Mucosa of rectum (tissue), 2 donors: Measurements from ENCODE around the gene PRKN.

ENCODE experiments used
- H3K27ac ChIP-seq, 2 donors: one replicate each; pipeline ENCODE4 v1.7.0; 2013; ENCODE audit warnings: inconsistent platforms in 2 of 2, low read depth in 2 of 2, low read length in 2 of 2
- H3K27me3 ChIP-seq, 2 donors: one replicate each; pipeline ENCODE4 v1.7.0; 2013; ENCODE audit warnings: low read length in 2 of 2; ENCODE audit not compliant: control insufficient read depth in 2 of 2, insufficient read depth in 2 of 2
- H3K36me3 ChIP-seq, 2 donors: one replicate each; pipeline ENCODE4 v1.7.0; 2013; ENCODE audit warnings: low read length in 2 of 2; ENCODE audit not compliant: control insufficient read depth in 2 of 2, insufficient read depth in 2 of 2
- H3K4me1 ChIP-seq, 2 donors: one replicate each; pipeline ENCODE4 v1.7.0; 2013; ENCODE audit warnings: low read length in 2 of 2, mild to moderate bottlenecking in 1 of 2; ENCODE audit not compliant: control insufficient read depth in 2 of 2, insufficient read depth in 2 of 2
- H3K4me3 ChIP-seq, 2 donors: one replicate each; pipeline ENCODE4 v1.7.0; 2013; ENCODE audit warnings: low read length in 2 of 2
- H3K9ac ChIP-seq, 2 donors: one replicate each; pipeline ENCODE4 v1.7.0; 2013; ENCODE audit warnings: low read length in 2 of 2, low read depth in 1 of 2, mild to moderate bottlenecking in 1 of 2
- H3K9me3 ChIP-seq, 2 donors: one replicate each; pipeline ENCODE4 v1.7.0; 2013; ENCODE audit warnings: low read length in 2 of 2; ENCODE audit not compliant: control insufficient read depth in 2 of 2
- donor health status: healthy.
- donor health status: Normal muscosa, but diverticular disease.

The PRKN gene

GRCh38 chr6:162238675-162239074 lies 488.9 kb downstream of the PRKN start:
- Histone ChIP-seq H3K4me3 (no peak overlapping the region), H3K36me3 (no peaks in the 10 kb centered on the region), H3K4me1 (no peaks in the 10 kb centered on the region), H3K9ac (no peak overlapping the region), H3K27ac (no peak overlapping the region), H3K27me3 (no peaks in the 10 kb centered on the region), H3K9me3 (no peaks in the 10 kb centered on the region)

DNA sequence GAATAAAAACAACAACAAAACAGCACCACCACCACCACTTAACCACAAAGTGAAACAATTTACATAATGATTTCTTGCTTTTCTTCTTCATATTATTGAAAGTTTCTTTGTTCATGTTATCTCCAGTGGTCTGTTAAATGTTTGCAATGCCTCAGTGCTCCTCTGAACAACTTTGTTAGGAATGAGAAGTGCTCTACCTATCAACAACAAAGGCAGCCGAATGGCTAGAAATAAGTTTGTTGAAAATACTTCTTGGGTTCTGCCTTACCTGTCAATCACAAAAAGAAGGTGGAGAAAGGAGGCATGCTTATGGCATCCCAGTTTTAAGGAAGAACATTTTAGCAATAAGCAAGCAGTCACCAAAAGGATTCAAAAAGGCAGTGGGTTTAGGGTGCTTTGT lies 490.2 kb downstream of the PRKN start:
- H3K9ac ChIP-seq = no peak overlapping the region
- no peaks in the 10 kb centered on the region for H3K27me3 ChIP-seq
- no peaks in the 10 kb centered on the region for H3K9me3 ChIP-seq
- H3K27ac ChIP-seq = no peak overlapping the region
- H3K36me3 ChIP-seq = no peaks in the 10 kb centered on the region
- H3K4me3 ChIP-seq = no peak overlapping the region
- H3K4me1 ChIP-seq = no peaks in the 10 kb centered on the region

GRCh38 chr6:162234631-162235030 lies 492.9 kb downstream of the PRKN start:
- Histone ChIP-seq H3K36me3 (no peaks in the 10 kb centered on the region), H3K4me1 (no peaks in the 10 kb centered on the region), H3K4me3 (no peak overlapping the region), H3K27ac (no peak overlapping the region), H3K27me3 (no peaks in the 10 kb centered on the region), H3K9ac (no peak overlapping the region), H3K9me3 (no peaks in the 10 kb centered on the region)

GRCh38 chr6:162230147-162230752 lies 497.3 kb downstream of the PRKN start:
- H3K36me3 ChIP-seq = no peaks in the 10 kb centered on the region
- no peak overlapping the region for H3K27ac ChIP-seq
- no peak overlapping the region for H3K9ac ChIP-seq
- no peaks in the 10 kb centered on the region for H3K27me3 ChIP-seq
- no peak overlapping the region for H3K4me3 ChIP-seq
- H3K9me3 ChIP-seq = no peaks in the 10 kb centered on the region
- no peaks in the 10 kb centered on the region for H3K4me1 ChIP-seq

- no peaks in the 10 kb centered on the region for H3K36me3 ChIP-seq
- H3K9me3 ChIP-seq = no peaks in the 10 kb centered on the region
- H3K4me3 ChIP-seq = no peak overlapping the region
- H3K27ac ChIP-seq = no peak overlapping the region
- H3K27me3 ChIP-seq = no peaks in the 10 kb centered on the region
- no peaks in the 10 kb centered on the region for H3K4me1 ChIP-seq
- H3K9ac ChIP-seq = no peak overlapping the region
Observed at GRCh38 chr6:162229093-162229492, 498.5 kb downstream of the PRKN start.

GRCh38 chr6:162226803-162227202 lies 500.8 kb downstream of the PRKN start:
- Histone ChIP-seq H3K4me3 (no peak overlapping the region), H3K9me3 (no peaks in the 10 kb centered on the region), H3K9ac (no peak overlapping the region)

DNA sequence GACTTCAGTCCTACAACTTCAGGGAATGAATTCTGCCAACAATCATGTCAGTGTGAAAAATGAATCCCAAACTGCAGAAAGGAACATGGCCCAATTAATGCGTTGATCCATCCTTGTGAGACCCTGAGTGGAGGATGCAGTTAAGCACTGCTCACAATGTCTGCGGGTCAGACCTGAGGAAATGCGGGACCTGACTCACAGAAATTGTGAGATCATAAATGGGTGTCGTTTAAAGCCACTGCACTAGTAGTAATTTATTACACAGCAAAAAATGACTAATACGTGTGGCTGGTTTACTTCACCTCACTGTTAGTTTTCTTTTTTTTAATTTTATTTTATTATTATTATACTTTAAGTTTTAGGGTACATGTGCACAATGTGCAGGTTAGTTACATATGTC lies 505.0 kb downstream of the PRKN start:
- H3K9ac ChIP-seq = no peak overlapping the region
- no peaks in the 10 kb centered on the region for H3K9me3 ChIP-seq
- H3K4me3 ChIP-seq = no peak overlapping the region
- no peaks in the 10 kb centered on the region for H3K36me3 ChIP-seq
- H3K27me3 ChIP-seq = no peaks in the 10 kb centered on the region
- no peaks in the 10 kb centered on the region for H3K4me1 ChIP-seq
- H3K27ac ChIP-seq = no peak overlapping the region

More at GRCh38 chr6:162226803-162227202, 500.8 kb downstream of the PRKN start:
- Histone ChIP-seq H3K27me3 (no peaks in the 10 kb centered on the region), H3K27ac (no peak overlapping the region), H3K36me3 (no peaks in the 10 kb centered on the region), H3K4me1 (no peaks in the 10 kb centered on the region)

DNA sequence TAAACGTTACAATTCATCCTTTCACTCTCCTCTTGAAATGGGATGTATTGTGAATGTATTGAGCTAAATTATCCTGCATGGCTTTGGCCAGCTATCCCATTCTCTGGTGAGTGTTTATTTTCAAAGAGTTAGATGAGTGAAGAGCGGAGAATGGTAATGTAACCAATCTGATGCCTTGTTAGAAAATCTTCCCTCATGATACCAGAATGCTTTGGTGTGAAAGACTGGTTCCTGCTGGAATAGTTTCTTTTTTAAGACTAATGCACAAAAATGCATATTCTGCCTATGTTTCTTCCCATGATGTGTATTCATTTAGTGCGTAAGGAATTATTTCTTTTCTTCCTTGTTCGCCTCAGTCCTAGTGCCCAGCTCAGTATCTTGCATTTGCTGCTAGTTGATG lies 506.7 kb downstream of the PRKN start:
- H3K4me3 ChIP-seq = no peak overlapping the region
- no peaks in the 10 kb centered on the region for H3K4me1 ChIP-seq
- H3K9ac ChIP-seq = no peak overlapping the region
- no peaks in the 10 kb centered on the region for H3K9me3 ChIP-seq
- H3K36me3 ChIP-seq = no peaks in the 10 kb centered on the region
- no peak overlapping the region for H3K27ac ChIP-seq
- no peaks in the 10 kb centered on the region for H3K27me3 ChIP-seq

GRCh38 chr6:162219266-162219665 lies 508.3 kb downstream of the PRKN start:
- H3K9ac ChIP-seq = no peak overlapping the region
- no peaks in the 10 kb centered on the region for H3K36me3 ChIP-seq
- H3K9me3 ChIP-seq = no peaks in the 10 kb centered on the region
- no peak overlapping the region for H3K4me3 ChIP-seq
- H3K4me1 ChIP-seq = no peaks in the 10 kb centered on the region
- H3K27ac ChIP-seq = no peak overlapping the region
- H3K27me3 ChIP-seq = no peaks in the 10 kb centered on the region

- no peak overlapping the region for H3K4me3 ChIP-seq
- H3K9me3 ChIP-seq = no peaks in the 10 kb centered on the region
- H3K27ac ChIP-seq = no peak overlapping the region
- no peak overlapping the region for H3K9ac ChIP-seq
- no peaks in the 10 kb centered on the region for H3K4me1 ChIP-seq
- H3K27me3 ChIP-seq = no peaks in the 10 kb centered on the region
- H3K36me3 ChIP-seq = no peaks in the 10 kb centered on the region
Observed at GRCh38 chr6:162217811-162218493, 509.6 kb downstream of the PRKN start.
